PC-3 (cell line): Measurements from ENCODE around the gene RAX2. TPM values are rescaled to one million over a fixed set of nuclear protein-coding genes. Genes with fewer than 3 reads are reported as not detected.

Source experiments
- ATAC-seq: fragments of 200-7000 bp; cut with Tn5 transposase; 2 replicates; pipeline ENCODE4 v1.9.1; 2020; ENCODE audit warnings: mild to moderate bottlenecking, moderate library complexity
- BruUV-seq: library from RNA; stranded (reverse); fragments of 400-500 nt; replicated peaks from 2 replicates; lab custom pipeline; 2021; lab: Mats Ljungman, UMichigan
- CTCF ChIA-PET: fragments of 300-600 bp; sonication (Branson Sonifier 250); formaldehyde crosslinking; loops from one replicate; lab custom pipeline; 2022; ENCODE audit warnings: antibody characterized with exemption; lab: Charles Lee
- POLR2A ChIA-PET: fragments of 300-600 bp; sonication (Branson Sonifier 250); formaldehyde crosslinking; loops from one replicate; lab custom pipeline; 2022; ENCODE audit warnings: antibody characterized with exemption; ENCODE audit not compliant: unreplicated experiment; lab: Charles Lee
- DNase-seq: peaks from one replicate; pipeline ENCODE4 v3.0.0-alpha.2; 2015
- H2AFZ ChIP-seq: fragments of 300-600 bp; sonication (generic); 2 replicates; pipeline ENCODE4 v1.6.0; 2016; ENCODE audit warnings: antibody characterized with exemption, low read length
- H3F3A ChIP-seq: fragments of 300-600 bp; sonication (generic); one replicate; pipeline ENCODE4 v1.6.0; 2017; ENCODE audit warnings: antibody characterized with exemption, low read length, control low read depth, mild to moderate bottlenecking; ENCODE audit not compliant: unreplicated experiment
- H3K27ac ChIP-seq: fragments of 300-600 bp; sonication (generic); 2 replicates; pipeline ENCODE4 v1.5.1; 2016; ENCODE audit warnings: mild to moderate bottlenecking, low read length
- H3K27me3 ChIP-seq: fragments of 300-600 bp; sonication (generic); 2 replicates; pipeline ENCODE4 v1.6.1; 2016; ENCODE audit warnings: low read length, mixed read lengths
- H3K36me3 ChIP-seq: fragments of 300-600 bp; sonication (generic); 2 replicates; pipeline ENCODE4 v1.6.1; 2016; ENCODE audit warnings: low read depth, mixed run types, low read length, mixed read lengths
- H3K4me1 ChIP-seq: fragments of 300-600 bp; sonication (generic); 2 replicates; pipeline ENCODE4 v1.5.1; 2016; ENCODE audit warnings: low read length; ENCODE audit not compliant: insufficient read depth
- H3K4me2 ChIP-seq: fragments of 300-600 bp; sonication (generic); 2 replicates; pipeline ENCODE4 v1.6.0; 2016; ENCODE audit warnings: low read length
- H3K4me3 ChIP-seq: fragments of 300-600 bp; sonication (generic); 2 replicates; pipeline ENCODE4 v1.5.1; 2016; ENCODE audit warnings: mild to moderate bottlenecking, low read length, mixed read lengths
- H3K79me2 ChIP-seq: fragments of 300-600 bp; sonication (generic); 2 replicates; pipeline ENCODE4 v1.6.1; 2017; ENCODE audit warnings: low read length, mixed read lengths
- H3K9ac ChIP-seq: fragments of 300-600 bp; sonication (generic); 2 replicates; pipeline ENCODE4 v1.6.0; 2016; ENCODE audit warnings: mild to moderate bottlenecking, low read length
- H3K9me2 ChIP-seq: fragments of 300-600 bp; sonication (generic); replicated peaks from 2 replicates; pipeline ENCODE4 v1.6.1; 2016; ENCODE audit warnings: mixed run types, low read length, mixed read lengths
- H3K9me3 ChIP-seq: fragments of 300-600 bp; sonication (generic); 2 replicates; pipeline ENCODE4 v1.6.1; 2016; ENCODE audit warnings: low read length, mixed read lengths
- H4K20me1 ChIP-seq: fragments of 300-600 bp; sonication (generic); 2 replicates; pipeline ENCODE4 v1.6.1; 2016; ENCODE audit warnings: low read length, mixed read lengths
- EZH2 ChIP-seq: fragments of 300-600 bp; sonication (generic); IDR thresholded peaks from one replicate; pipeline ENCODE4 v1.6.1; 2017; ENCODE audit warnings: antibody characterized with exemption, mild to moderate bottlenecking, low read length; ENCODE audit not compliant: unreplicated experiment
- EZH2phosphoT487 ChIP-seq: fragments of 300-600 bp; sonication (generic); IDR thresholded peaks from 2 replicates; pipeline ENCODE4 v1.6.1; 2018; ENCODE audit warnings: mild to moderate bottlenecking, antibody characterized with exemption, low read length, borderline replicate concordance
- intact Hi-C: fragments of 100-400 bp; cut with micrococcal nuclease; formaldehyde crosslinking; loops from 2 replicates; pipeline ENCODE4 v1.9.0; 2023
- total RNA-seq: library from RNA; depleted of rRNA; stranded (reverse); fragments of >200 nt; gene quantifications from 2 replicates; pipeline ENCODE4 v1.2.3, GENCODE V29; 2014
- TF ChIP-seq, protein P1 (sequence below): fragments of 300-600 bp; sonication (generic); conservative IDR thresholded peaks from 2 replicates; pipeline ENCODE4 v1.5.1; 2017; ENCODE audit warnings: antibody characterized with exemption, low read depth, mild to moderate bottlenecking, low read length

The RAX2 gene
- total RNA-seq, 1 experiment from 2014 or later = not detected

DNA sequence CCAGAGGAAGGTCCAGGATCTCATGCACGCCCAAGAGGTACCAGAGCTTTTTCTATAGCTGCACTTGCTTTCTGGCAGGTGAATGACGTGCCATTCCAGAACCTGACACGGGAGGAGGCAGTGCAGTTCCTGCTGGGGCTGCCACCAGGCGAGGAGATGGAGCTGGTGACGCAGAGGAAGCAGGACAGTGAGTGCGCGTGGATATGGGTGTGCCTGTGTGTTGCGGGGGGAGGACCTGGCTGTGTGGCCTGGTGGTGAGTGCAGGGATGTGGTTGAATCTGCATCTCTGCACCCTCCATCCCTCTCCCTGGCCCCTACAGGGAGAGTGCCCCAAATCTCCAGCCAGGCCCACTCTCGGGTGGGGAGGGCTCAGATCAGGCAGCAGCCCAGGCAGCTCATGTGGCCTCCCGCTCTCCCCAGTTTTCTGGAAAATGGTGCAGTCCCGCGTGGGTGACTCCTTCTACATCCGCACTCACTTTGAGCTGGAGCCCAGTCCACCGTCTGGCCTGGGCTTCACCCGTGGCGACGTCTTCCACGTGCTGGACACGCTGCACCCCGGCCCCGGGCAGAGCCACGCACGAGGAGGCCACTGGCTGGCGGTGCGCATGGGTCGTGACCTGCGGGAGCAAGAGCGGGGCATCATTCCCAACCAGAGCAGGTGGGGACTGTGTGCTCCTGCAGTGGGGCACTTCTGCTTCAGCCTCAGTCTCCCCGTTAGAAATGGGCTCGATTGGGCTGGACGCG is 33.4 kb downstream of the RAX2 start:
- no peaks in the 10 kb centered on the region for H3K36me3 ChIP-seq
- no peak overlapping the region for H3K27ac ChIP-seq
- H3K4me3 ChIP-seq = no peak overlapping the region
- no peaks in the 10 kb centered on the region for H4K20me1 ChIP-seq
- ATAC-seq (no peak), DNase-seq (no peak)
- no peaks in the 10 kb centered on the region for H3K27me3 ChIP-seq
- H3K9me3 ChIP-seq = no peaks in the 10 kb centered on the region
- no peak overlapping the region for H3K9ac ChIP-seq
- no peaks in the 10 kb centered on the region for H3F3A ChIP-seq
- H2AFZ ChIP-seq = no peak overlapping the region
- H3K79me2 ChIP-seq = no peaks in the 10 kb centered on the region
- no peak overlapping the region for H3K4me2 ChIP-seq
- POLR2A ChIA-PET = no interaction called here
- intact Hi-C loops = no loop called here
- no TSS peak for BruUV-seq
- TF ChIP-seq EZH2 (no peak), EZH2phosphoT487 (no peak)
- TF ChIP-seq, protein P1, sequence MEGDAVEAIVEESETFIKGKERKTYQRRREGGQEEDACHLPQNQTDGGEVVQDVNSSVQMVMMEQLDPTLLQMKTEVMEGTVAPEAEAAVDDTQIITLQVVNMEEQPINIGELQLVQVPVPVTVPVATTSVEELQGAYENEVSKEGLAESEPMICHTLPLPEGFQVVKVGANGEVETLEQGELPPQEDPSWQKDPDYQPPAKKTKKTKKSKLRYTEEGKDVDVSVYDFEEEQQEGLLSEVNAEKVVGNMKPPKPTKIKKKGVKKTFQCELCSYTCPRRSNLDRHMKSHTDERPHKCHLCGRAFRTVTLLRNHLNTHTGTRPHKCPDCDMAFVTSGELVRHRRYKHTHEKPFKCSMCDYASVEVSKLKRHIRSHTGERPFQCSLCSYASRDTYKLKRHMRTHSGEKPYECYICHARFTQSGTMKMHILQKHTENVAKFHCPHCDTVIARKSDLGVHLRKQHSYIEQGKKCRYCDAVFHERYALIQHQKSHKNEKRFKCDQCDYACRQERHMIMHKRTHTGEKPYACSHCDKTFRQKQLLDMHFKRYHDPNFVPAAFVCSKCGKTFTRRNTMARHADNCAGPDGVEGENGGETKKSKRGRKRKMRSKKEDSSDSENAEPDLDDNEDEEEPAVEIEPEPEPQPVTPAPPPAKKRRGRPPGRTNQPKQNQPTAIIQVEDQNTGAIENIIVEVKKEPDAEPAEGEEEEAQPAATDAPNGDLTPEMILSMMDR = no peak
- H3K4me1 ChIP-seq = no peaks in the 10 kb centered on the region
- CTCF ChIA-PET = no interaction called here
- no peaks in the 10 kb centered on the region for H3K9me2 ChIP-seq

DNA sequence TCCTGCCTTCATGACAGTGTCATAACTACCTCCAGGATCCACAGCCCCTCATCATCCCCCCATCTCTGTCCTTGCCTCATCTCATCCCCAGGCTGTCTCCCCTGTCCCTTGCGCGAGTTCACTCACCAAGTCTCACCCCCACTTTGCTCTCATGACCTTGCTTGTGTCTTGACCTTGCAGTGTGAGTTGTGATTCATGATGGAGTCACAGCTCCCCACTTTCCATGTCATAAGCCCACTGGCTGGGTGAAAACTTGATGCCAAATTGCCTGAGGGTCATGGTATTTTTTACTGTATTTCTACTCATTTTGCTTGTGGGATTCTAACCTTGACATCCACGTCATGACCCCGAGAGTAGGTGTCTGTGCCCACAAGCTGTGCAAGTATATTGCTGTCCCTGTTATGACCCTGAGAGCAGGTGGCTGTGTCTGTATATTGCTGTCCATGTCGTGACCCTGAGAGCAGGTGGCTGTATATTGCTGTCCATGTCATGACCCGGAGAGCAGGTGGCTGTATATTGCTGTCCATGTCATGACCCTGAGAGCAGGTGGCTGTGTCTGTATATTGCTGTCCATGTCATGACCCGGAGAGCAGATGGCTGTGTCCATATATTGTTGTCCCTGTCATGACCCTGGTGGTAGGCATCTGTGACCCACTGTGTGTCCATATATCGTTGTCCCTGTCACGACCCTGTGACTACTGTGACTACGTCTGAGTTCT is 34.4 kb downstream of the RAX2 start:
- H3K9ac ChIP-seq = no peak overlapping the region
- no peak for DNase-seq
- H3K36me3 ChIP-seq = no peaks in the 10 kb centered on the region
- H3K27ac ChIP-seq = no peak overlapping the region
- H3F3A ChIP-seq = no peaks in the 10 kb centered on the region
- H3K79me2 ChIP-seq = no peaks in the 10 kb centered on the region
- no TSS peak for BruUV-seq
- H3K4me2 ChIP-seq = no peak overlapping the region
- no peaks in the 10 kb centered on the region for H3K9me3 ChIP-seq
- ChIA-PET CTCF (no interaction called here), POLR2A (no interaction called here)
- no peak for ATAC-seq
- no peaks in the 10 kb centered on the region for H3K4me1 ChIP-seq
- no peaks in the 10 kb centered on the region for H4K20me1 ChIP-seq
- TF ChIP-seq, protein P1 = no peak
- H2AFZ ChIP-seq = no peak overlapping the region
- no peaks in the 10 kb centered on the region for H3K27me3 ChIP-seq
- H3K4me3 ChIP-seq = no peak overlapping the region
- H3K9me2 ChIP-seq = no peaks in the 10 kb centered on the region
- intact Hi-C loops = no loop called here
